ENCODE results near the gene TMEM213. TPM values are rescaled to one million over a fixed set of nuclear protein-coding genes. Genes with fewer than 3 reads are reported as not detected.

TMEM213 gene
- total and polyA plus RNA-seq, 2 of the 8 experiments (the other 6 are each of a cell fraction or from before 2014, with no cell fraction given): 0.21 to 0.67 TPM

DNA sequence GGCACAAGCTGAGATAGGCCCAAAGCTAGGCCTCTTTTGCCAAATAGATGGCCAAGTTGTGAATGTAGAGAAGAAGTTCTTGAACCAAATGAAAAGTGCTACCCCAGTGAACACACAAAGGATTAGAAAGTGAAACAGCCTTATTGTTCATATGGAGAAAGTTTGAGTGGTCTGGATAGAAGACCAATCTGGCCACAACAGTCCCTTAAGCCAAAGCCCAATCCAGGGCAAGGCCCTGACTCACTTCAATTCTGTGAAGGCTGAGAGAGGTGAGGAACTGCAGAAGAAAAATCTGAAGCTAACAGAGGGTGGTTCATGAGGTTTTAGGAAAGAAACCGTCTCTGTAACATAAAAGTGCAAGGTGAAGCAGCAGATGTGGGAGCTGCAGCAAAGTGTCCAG is 18.9 kb downstream of the TMEM213 start:
- no peak overlapping the region for H3K4me3 ChIP-seq (ENCODE audit: extremely low read depth in 1 of 4, insufficient read depth in 2 of 4, low read depth in 3 of 4, low read length in 4 of 4)
- H3K9me3 ChIP-seq (ENCODE audit: insufficient read depth in 2 of 2, low read depth in 1 of 2, low read length in 1 of 2): no peaks in the 10 kb centered on the region
- no peak overlapping the region for H3K27ac ChIP-seq (ENCODE audit: low read depth, low read length)
- no peak overlapping the region for H2BK15ac ChIP-seq (ENCODE audit: low read length)
- H2BK20ac ChIP-seq (ENCODE audit: low read length): no peak overlapping the region
- H3K4ac ChIP-seq (replicated peaks; ENCODE audit: insufficient read length, low read depth, low read length): no peak overlapping the region
- TF ChIP-seq TAF1 (IDR thresholded peaks at IDR 0.05; ENCODE audit: low read depth, low read length) (no peak), RBBP5 (IDR thresholded peaks at IDR 0.05; ENCODE audit: borderline replicate concordance, low read depth, low read length) (no peak), TAF7 (optimal IDR thresholded peaks at IDR 0.05; ENCODE audit: borderline replicate concordance, low read depth, low read length) (no peak), BRCA1 (IDR thresholded peaks at IDR 0.05; ENCODE audit: low read depth, low read length) (no peak), EZH2 (IDR thresholded peaks at IDR 0.05; ENCODE audit: low read depth, low read length, severe bottlenecking) (no peak), BCL11A (IDR thresholded peaks at IDR 0.05; ENCODE audit: low read depth in 2 of 2, low read length in 2 of 2) (no peak), SP1 (IDR thresholded peaks at IDR 0.05; ENCODE audit: low read depth, low read length) (no peak), TEAD4 (IDR thresholded peaks at IDR 0.05; ENCODE audit: low read depth, low read length) (no peak), SIN3A (conservative IDR thresholded peaks at IDR 0.05 in 1 of 2, IDR thresholded peaks at IDR 0.05 in 1 of 2; ENCODE audit: low read depth in 1 of 2, low read length in 2 of 2) (no peak), CHD1 (IDR thresholded peaks at IDR 0.05; ENCODE audit: low read depth, low read length) (no peak), NRF1 (IDR thresholded peaks at IDR 0.05; ENCODE audit: low read depth, low read length) (no peak), CTBP2 (IDR thresholded peaks at IDR 0.05; ENCODE audit: borderline replicate concordance, insufficient read depth, insufficient read length, low read length) (no peak), RNF2 (IDR thresholded peaks at IDR 0.05; ENCODE audit: borderline replicate concordance, low read depth, low read length, missing control alignments, poor library complexity, severe bottlenecking) (no peak)
- TF ChIP-seq, protein P1, sequence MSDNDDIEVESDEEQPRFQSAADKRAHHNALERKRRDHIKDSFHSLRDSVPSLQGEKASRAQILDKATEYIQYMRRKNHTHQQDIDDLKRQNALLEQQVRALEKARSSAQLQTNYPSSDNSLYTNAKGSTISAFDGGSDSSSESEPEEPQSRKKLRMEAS (IDR thresholded peaks at IDR 0.05): no peak
- H2AK5ac ChIP-seq (ENCODE audit: low read depth, low read length): no peak overlapping the region
- ChIA-PET POLR2A (ENCODE audit: partially characterized antibody) (no interaction called here), CTCF (ENCODE audit: partially characterized antibody) (no interaction called here)
- H3K18ac ChIP-seq (ENCODE audit: extremely low read depth, low read length): no peak overlapping the region
- no peak overlapping the region for H3K14ac ChIP-seq (ENCODE audit: insufficient read length)
- H3K79me1 ChIP-seq (ENCODE audit: low read depth, low read length): no peaks in the 10 kb centered on the region
- FAIRE-seq (no peak), DNase-seq (ENCODE audit: low read depth in 1 of 2, low spot score in 2 of 2) (no peak)
- H4K20me1 ChIP-seq (replicated peaks in 1 of 2; ENCODE audit: control insufficient read depth in 1 of 2, insufficient read depth in 2 of 2, low read length in 2 of 2): no peaks in the 10 kb centered on the region
- peaks cover 0 to 1% (median 0%) of the 10 kb centered on the region in 4 experiments; a peak in 1 of 7 replicates for H3K27me3 ChIP-seq (replicated peaks in 1 of 4; ENCODE audit: control insufficient read depth in 3 of 4, extremely low read depth in 1 of 4, insufficient read depth in 3 of 4, low read length in 3 of 4)
- H2BK12ac ChIP-seq (ENCODE audit: low read depth, low read length): no peak overlapping the region
- H2BK5ac ChIP-seq (ENCODE audit: low read depth, low read length): no peak overlapping the region
- no peak overlapping the region for H3K23ac ChIP-seq (ENCODE audit: insufficient read length)
- no peaks in the 10 kb centered on the region for H3K4me1 ChIP-seq (replicated peaks in 1 of 4; ENCODE audit: control insufficient read depth in 3 of 4, insufficient read depth in 4 of 4, low read length in 3 of 4)
- H2BK120ac ChIP-seq (replicated peaks; ENCODE audit: low read depth, low read length): no peak overlapping the region
- no peaks in the 10 kb centered on the region; the same call in 1 of the 2 replicates for H3K23me2 ChIP-seq (ENCODE audit: low read depth, low read length)
- H3K4me2 ChIP-seq (ENCODE audit: insufficient read depth in 1 of 2, low read depth in 2 of 2, low read length in 2 of 2): no peak overlapping the region
- H3K79me2 ChIP-seq (ENCODE audit: control insufficient read depth in 1 of 2, insufficient read depth in 2 of 2, low read length in 2 of 2): no peaks in the 10 kb centered on the region
- H2AFZ ChIP-seq (ENCODE audit: low read length): no peak overlapping the region
- 75% methylated on average over 1 of the region's 1 CpG; no CpG with 5 or more reads in 1 of the 2 experiments for WGBS, 2 experiments (ENCODE audit: extremely low coverage in 1 of 2, insufficient coverage in 1 of 2, insufficient read length in 1 of 2, insufficient replicate concordance in 2 of 2, low coverage in 1 of 2, low lambda C conversion rate in 2 of 2, missing lambda C conversion rate in 1 of 2)
- H4K5ac ChIP-seq (ENCODE audit: insufficient read length, low read depth, low read length): no peak overlapping the region
- H3K36me3 ChIP-seq (ENCODE audit: control insufficient read depth in 2 of 4, insufficient read depth in 4 of 4, low read length in 3 of 4): no peaks in the 10 kb centered on the region
- H3K9ac ChIP-seq (replicated peaks in 1 of 4; ENCODE audit: extremely low read depth in 1 of 4, low read depth in 3 of 4, low read length in 3 of 4): no peak overlapping the region
- no peak overlapping the region for H4K91ac ChIP-seq (replicated peaks; ENCODE audit: insufficient read length, low read length)
- no peak overlapping the region for H3K56ac ChIP-seq (replicated peaks; ENCODE audit: insufficient read length, low read depth, low read length)
- no peak overlapping the region for H4K8ac ChIP-seq (ENCODE audit: extremely low read depth, insufficient read depth, low read length)

Measured in H1 (cell line).